Measurements from ENCODE around the gene CLDN10.

DNA sequence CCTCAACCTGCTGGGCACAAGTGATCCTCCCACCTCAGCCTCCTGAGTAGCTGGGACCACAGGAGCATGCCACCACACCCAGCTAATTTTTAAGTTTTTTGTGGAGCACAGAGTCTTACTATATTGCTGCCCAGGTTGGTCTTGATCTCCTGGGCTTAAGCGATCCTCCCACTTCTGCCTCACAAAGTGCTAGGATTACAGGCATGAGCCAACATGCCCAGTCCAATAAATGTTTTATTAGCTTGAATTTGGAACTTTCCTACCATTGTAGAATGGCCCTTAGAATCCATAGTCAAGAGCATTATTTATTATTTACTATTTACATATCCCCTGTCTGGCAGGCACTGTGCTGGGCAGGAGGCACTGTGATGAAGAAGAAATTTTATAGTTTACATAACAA is 39.6 kb upstream of the CLDN10 start:
- TF ChIP-seq, protein P1, sequence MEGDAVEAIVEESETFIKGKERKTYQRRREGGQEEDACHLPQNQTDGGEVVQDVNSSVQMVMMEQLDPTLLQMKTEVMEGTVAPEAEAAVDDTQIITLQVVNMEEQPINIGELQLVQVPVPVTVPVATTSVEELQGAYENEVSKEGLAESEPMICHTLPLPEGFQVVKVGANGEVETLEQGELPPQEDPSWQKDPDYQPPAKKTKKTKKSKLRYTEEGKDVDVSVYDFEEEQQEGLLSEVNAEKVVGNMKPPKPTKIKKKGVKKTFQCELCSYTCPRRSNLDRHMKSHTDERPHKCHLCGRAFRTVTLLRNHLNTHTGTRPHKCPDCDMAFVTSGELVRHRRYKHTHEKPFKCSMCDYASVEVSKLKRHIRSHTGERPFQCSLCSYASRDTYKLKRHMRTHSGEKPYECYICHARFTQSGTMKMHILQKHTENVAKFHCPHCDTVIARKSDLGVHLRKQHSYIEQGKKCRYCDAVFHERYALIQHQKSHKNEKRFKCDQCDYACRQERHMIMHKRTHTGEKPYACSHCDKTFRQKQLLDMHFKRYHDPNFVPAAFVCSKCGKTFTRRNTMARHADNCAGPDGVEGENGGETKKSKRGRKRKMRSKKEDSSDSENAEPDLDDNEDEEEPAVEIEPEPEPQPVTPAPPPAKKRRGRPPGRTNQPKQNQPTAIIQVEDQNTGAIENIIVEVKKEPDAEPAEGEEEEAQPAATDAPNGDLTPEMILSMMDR (IDR thresholded peaks at IDR 0.05) = no peak
- TF ChIP-seq POLR2A (IDR thresholded peaks at IDR 0.05) = no peak
